GM21576 (cell line): ENCODE results near the gene RGMB.

Experiments
- ATAC-seq: cut with Tn5 transposase; IDR thresholded peaks from one replicate; pipeline ENCODE4 v1.9.1; 2021; ENCODE audit warnings: mild to moderate bottlenecking, moderate library complexity; ENCODE audit not compliant: unreplicated experiment

Gene RGMB

DNA sequence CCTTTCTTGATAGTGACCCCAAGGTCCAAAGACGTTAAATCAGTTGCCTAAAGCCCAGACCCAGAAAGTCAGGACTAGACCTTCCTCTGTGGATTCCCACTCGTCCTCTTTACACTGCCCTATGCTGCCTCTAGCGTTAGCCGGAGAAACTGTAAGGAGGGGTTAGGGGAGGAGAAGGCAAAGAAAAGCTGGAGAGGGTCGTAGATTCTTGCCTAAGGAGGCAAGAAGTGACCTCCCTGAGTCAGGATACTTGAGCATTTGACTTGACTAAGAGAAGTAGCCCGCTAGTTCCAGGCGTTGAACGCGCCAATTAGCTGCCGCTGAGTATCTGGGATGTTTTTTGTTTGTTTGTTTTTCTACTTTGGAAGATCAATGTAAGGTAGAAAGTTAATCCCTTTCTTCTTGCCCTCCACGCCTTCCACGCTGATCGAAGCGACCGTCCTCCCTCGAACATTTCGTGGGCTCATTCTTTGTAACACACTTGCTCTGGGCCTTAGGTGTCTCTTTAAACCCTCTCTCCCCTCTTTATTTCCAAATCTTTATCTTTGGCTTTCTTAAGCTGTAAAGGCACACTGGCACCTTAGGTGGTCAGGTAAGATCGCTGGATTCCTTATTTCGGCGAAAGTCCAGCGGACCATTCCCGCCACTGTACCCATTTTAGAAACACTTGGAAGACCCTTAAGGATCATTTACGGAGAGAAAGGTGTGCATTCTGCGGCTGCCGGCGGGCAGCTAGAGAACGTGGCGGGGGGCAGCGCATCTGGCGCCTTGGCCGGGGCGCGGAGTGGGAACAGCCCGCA, 5.1 kb upstream of the RGMB start:
- peak; percentile 47 for ATAC-seq

GRCh38 chr5:98768960-98769209, 4.6 kb upstream of the RGMB start:
- no peak for ATAC-seq

DNA sequence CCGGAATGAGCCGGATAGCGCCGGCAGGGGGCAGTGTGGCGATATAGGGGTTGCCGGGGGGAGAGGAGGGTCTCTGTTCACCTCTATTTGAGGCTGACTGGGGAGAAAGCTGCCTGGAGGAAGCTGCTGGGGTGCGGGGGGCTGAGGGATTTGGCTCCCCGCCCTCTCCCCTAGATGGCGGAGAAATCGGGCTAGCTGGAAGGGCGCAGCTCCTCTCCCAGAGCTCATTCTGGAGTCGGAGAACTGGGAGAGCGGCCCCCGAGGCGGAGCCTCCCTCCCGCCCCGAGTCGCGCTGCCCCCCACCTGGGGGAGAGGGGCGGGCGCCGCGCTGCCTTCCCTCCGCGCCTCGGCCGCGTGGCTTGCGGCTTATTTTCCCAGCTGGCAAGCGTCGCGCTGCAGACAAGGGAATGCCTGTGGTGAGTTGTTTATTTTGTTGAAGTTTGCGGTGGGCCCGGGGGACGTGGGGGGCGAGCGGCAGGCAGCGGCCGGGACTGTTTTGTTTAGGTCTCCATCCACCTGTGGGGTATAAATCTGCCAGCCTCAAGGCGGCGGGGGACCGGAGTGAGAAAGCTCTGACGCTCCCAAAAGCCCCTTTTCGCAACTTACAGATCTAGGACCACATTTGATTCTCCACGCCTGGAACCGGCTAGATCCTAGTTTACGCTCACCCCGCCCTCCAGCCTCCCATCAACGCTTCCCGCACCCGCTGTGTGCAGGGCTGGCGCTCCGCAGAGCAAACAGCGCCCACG, 4.1 kb upstream of the RGMB start:
- ATAC-seq: no peak

GRCh38 chr5:98769959-98770208, 3.6 kb upstream of the RGMB start:
- no peak for ATAC-seq

DNA sequence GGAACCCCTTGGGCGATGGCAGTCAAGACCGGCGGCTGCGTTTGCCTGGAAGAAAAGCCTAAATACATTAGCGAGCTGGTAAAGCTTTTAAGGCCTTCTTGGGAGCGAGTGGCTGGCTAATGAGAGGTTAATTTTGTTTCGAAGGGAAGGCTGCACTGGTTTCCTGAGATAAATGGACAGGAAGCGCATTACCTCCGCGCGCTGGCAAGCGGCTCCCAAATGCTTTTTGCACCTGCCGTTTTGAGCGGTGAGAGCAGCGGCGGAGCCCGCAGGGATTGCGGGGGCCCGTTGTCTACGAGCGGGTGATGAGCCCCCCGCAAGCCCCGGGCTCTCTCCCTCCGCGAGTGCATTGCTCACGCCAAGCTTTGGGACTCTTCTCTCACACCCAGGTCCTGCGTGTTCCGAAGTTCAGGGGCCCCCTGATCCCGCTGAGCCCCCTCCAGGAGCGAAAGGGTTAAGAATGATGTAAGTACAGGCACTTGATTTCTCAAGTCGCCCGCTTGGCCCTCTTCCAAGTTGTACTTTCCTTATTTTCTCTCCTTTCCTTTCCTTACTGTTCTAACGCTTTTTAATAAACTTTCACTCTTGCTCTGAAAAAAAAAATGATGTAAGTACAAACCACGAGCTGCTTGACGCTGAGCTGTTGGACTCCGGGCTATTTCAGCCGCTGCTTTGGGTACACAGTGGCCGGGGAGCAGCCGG, 3.1 kb upstream of the RGMB start:
- no peak for ATAC-seq

GRCh38 chr5:98770911-98771322, 2.5 kb upstream of the RGMB start:
- ATAC-seq: no peak

GRCh38 chr5:98771382-98772109, 1.9 kb upstream of the RGMB start:
- peak; percentile 10 for ATAC-seq

DNA sequence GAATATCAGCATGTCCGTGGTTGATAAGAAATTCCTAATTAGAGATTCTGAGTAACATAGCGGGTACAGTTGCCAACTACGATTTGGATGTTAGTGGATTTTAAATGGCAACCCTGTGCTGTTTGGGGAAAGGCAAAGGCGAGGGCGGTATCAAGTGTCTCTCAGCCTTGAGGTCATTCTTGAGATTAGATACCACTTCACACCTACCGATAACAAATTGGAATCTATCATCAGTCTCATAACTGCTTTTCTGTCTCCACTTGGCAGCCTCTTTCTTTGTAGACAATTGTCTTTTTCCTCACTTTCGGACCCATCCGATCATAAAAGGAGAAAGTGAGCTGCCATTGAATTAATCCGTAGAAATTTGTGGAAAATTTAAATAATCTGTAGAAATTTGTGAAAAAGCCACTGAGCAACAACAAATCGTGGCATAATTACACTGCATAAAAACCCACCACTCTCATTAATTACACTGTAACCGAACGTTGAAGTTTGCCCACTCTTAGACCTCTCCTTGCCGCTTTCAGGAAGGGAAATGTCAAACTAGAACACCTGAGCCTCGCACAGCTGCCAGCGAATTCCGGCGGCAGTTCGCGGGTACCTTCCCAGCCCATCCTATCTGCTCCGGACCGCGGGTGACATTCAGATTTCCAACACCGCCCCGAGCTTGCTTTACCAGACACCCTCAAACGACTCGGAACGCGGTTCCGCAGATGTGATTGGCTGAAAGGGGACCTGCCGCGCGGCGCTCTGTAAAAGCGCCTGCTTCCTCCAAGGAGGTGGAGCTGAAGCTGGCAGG, 849 bp upstream of the RGMB start:
- ATAC-seq: peak; percentile 12

GRCh38 chr5:98773214-98773463, 324 bp upstream of the RGMB start:
- ATAC-seq: no peak

- ATAC-seq: peak; percentile 26
These were observed 950 bp downstream of the RGMB start for GRCh38 chr5:98774192-98775033.

- no peak for ATAC-seq
These were observed 2.0 kb downstream of the RGMB start for GRCh38 chr5:98775246-98776065.

GRCh38 chr5:98776066-98776705, 2.7 kb downstream of the RGMB start:
- ATAC-seq: no peak

GRCh38 chr5:98777295-98777694, 3.8 kb downstream of the RGMB start:
- ATAC-seq: no peak

DNA sequence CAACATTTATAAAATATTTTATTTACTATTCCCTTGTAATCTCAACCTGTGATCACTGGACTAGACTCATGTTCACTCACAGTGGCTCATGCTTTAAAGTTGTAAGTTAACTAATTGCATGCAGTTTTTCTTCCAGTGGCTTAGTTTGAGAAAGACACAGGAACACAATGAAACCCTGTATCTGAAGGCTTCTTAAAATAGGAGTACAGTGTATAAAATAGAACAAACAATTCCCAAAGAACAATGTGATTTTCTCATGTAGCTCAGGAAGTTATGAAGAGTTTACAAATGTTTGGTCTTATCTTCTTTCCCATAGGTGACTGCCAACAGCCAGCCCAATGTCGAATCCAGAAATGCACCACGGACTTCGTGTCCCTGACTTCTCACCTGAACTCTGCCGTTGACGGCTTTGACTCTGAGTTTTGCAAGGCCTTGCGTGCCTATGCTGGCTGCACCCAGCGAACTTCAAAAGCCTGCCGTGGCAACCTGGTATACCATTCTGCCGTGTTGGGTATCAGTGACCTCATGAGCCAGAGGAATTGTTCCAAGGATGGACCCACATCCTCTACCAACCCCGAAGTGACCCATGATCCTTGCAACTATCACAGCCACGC, 5.9 kb downstream of the RGMB start:
- no peak for ATAC-seq

DNA sequence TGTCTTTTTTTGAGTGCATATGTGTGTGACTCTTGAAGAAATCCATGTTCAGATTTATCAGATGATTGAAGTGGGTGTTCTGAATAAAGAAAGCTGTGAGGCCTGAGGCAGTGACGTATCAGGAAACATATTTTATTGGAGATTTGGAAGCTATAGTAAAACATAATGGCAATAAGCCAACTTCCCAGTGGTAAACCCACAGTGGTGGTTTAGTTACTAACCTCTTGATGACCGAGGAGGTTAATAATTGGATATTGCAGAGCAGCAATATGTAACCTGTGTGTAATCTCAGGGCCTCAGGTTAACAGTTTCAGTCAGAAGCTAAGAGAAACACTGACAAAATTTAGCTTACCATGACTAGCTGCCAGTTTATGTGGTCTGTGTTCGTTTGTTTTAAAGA, 6.9 kb downstream of the RGMB start:
- ATAC-seq: no peak

- ATAC-seq: no peak
These were observed 8.1 kb downstream of the RGMB start for GRCh38 chr5:98781520-98781919.

GRCh38 chr5:98781964-98782363, 8.5 kb downstream of the RGMB start:
- no peak for ATAC-seq

DNA sequence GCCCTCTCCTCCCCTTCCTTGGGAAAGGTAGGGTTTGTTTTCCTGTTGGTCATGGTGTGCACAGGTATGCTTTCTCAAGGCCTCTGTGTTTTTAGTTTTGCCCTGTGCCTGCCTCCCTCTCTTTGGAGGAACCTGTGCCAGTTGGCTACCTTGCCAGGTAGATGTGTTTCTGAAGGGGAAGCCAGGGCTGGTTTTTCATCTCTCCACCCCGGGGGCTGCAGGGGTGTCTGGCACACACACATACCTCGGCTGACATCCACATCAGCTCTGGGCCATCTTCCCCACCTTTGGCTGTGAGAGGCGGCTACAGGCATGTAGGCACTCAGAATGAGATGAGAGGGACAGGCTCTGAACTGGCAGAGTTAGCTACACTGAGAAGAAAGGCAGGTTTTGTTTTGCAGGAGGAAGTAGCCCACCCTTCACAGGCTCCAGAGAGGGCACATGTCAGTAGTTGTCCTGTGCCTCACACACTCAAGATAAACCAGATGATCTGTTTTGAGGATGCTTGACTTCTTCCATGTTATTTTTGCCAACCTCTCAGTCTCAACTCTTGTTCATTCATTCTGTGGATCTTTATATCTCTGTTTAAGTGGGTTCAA, 9.7 kb downstream of the RGMB start:
- no peak for ATAC-seq
